ENCODE measurements around the gene SIN3B.

Gene SIN3B

GRCh38 chr19:16859626-16860025 lies 30.4 kb downstream of the SIN3B start:
- no peaks in the 10 kb centered on the region for H3K79me2 ChIP-seq
- TF ChIP-seq, protein P1, sequence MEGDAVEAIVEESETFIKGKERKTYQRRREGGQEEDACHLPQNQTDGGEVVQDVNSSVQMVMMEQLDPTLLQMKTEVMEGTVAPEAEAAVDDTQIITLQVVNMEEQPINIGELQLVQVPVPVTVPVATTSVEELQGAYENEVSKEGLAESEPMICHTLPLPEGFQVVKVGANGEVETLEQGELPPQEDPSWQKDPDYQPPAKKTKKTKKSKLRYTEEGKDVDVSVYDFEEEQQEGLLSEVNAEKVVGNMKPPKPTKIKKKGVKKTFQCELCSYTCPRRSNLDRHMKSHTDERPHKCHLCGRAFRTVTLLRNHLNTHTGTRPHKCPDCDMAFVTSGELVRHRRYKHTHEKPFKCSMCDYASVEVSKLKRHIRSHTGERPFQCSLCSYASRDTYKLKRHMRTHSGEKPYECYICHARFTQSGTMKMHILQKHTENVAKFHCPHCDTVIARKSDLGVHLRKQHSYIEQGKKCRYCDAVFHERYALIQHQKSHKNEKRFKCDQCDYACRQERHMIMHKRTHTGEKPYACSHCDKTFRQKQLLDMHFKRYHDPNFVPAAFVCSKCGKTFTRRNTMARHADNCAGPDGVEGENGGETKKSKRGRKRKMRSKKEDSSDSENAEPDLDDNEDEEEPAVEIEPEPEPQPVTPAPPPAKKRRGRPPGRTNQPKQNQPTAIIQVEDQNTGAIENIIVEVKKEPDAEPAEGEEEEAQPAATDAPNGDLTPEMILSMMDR (IDR thresholded peaks at IDR 0.05) = no peak
- H3K9me3 ChIP-seq (ENCODE audit: control insufficient read depth, low read length) = no peaks in the 10 kb centered on the region
- no peak overlapping the region for H3K27ac ChIP-seq
- no peak overlapping the region for H3K4me2 ChIP-seq (ENCODE audit: low read length)
- H3K4me3 ChIP-seq (ENCODE audit: low read depth, low read length) = no peak overlapping the region
- H2AFZ ChIP-seq = no peak overlapping the region
- no peaks in the 10 kb centered on the region for H3K4me1 ChIP-seq
- no peaks in the 10 kb centered on the region for H3K27me3 ChIP-seq (ENCODE audit: control insufficient read depth, insufficient read depth, low read length)
- H3K36me3 ChIP-seq (ENCODE audit: control insufficient read depth, insufficient read depth, low read length) = no peaks in the 10 kb centered on the region
- H3K9ac ChIP-seq = no peak overlapping the region

DNA sequence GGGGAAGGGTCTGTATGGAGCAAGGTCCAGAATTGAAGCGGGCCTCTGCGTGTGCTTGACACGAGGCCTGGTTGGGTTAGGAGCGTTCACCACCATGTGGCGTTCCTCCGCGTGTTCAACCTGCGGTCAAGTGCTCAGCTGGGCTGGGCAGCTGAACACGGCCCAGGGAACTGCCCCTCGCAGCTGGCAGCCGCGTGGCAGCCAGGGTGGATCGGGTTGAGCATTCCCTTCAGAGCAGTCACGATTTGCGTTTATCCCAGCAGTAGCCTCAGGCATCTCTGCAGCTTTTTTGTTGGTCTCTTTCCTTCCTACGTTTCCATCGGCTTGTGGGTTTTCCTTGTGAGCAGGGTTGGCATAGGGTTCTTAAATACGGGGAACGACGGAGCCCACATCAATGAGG lies 30.9 kb downstream of the SIN3B start:
- Histone ChIP-seq H3K9me3 (ENCODE audit: control insufficient read depth, low read length) (no peaks in the 10 kb centered on the region), H3K4me3 (ENCODE audit: low read depth, low read length) (no peak overlapping the region), H3K4me1 (no peaks in the 10 kb centered on the region), H3K79me2 (no peaks in the 10 kb centered on the region), H3K27me3 (ENCODE audit: control insufficient read depth, insufficient read depth, low read length) (no peaks in the 10 kb centered on the region), H3K27ac (no peak overlapping the region), H2AFZ (no peak overlapping the region), H3K9ac (no peak overlapping the region), H3K4me2 (ENCODE audit: low read length) (no peak overlapping the region), H3K36me3 (ENCODE audit: control insufficient read depth, insufficient read depth, low read length) (no peaks in the 10 kb centered on the region)
- TF ChIP-seq, protein P1 (IDR thresholded peaks at IDR 0.05) = no peak

DNA sequence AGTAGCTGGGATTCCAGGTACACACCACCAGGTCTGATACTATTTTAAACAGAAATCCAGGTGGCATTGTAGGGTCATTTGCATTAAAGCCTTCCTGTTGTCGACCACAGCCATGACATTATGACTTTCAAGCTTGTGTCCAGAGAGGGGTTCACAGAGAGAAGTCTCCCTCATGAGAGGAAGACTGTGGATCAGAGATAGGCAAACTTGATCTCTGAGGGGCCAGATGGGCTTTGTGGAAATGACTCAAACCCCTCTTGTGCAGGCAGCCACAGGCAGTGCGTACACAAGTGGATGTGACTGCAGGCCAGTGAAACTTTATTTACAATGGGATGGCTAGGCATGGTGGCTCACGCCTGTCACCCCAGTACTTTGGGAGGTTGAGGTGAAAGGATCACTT lies 31.8 kb downstream of the SIN3B start:
- Histone ChIP-seq H3K36me3 (ENCODE audit: control insufficient read depth, insufficient read depth, low read length) (no peaks in the 10 kb centered on the region), H3K27me3 (ENCODE audit: control insufficient read depth, insufficient read depth, low read length) (no peaks in the 10 kb centered on the region), H3K27ac (no peak overlapping the region), H3K4me3 (ENCODE audit: low read depth, low read length) (no peak overlapping the region), H3K9me3 (ENCODE audit: control insufficient read depth, low read length) (no peaks in the 10 kb centered on the region), H2AFZ (no peak overlapping the region), H3K4me1 (no peaks in the 10 kb centered on the region), H3K4me2 (ENCODE audit: low read length) (no peak overlapping the region), H3K9ac (no peak overlapping the region), H3K79me2 (no peaks in the 10 kb centered on the region)
- TF ChIP-seq, protein P1 (IDR thresholded peaks at IDR 0.05) = no peak

- Histone ChIP-seq H3K9ac (no peak overlapping the region), H3K36me3 (ENCODE audit: control insufficient read depth, insufficient read depth, low read length) (no peaks in the 10 kb centered on the region), H3K27me3 (ENCODE audit: control insufficient read depth, insufficient read depth, low read length) (no peaks in the 10 kb centered on the region), H2AFZ (no peak overlapping the region), H3K4me1 (no peaks in the 10 kb centered on the region), H3K27ac (no peak overlapping the region), H3K4me2 (ENCODE audit: low read length) (no peak overlapping the region), H3K9me3 (ENCODE audit: control insufficient read depth, low read length) (no peaks in the 10 kb centered on the region), H3K4me3 (ENCODE audit: low read depth, low read length) (no peak overlapping the region), H3K79me2 (peaks cover 1% of the 10 kb centered on the region)
- TF ChIP-seq, protein P1 (IDR thresholded peaks at IDR 0.05) = no peak
Observed at GRCh38 chr19:16861834-16862233, 32.6 kb downstream of the SIN3B start.

DNA sequence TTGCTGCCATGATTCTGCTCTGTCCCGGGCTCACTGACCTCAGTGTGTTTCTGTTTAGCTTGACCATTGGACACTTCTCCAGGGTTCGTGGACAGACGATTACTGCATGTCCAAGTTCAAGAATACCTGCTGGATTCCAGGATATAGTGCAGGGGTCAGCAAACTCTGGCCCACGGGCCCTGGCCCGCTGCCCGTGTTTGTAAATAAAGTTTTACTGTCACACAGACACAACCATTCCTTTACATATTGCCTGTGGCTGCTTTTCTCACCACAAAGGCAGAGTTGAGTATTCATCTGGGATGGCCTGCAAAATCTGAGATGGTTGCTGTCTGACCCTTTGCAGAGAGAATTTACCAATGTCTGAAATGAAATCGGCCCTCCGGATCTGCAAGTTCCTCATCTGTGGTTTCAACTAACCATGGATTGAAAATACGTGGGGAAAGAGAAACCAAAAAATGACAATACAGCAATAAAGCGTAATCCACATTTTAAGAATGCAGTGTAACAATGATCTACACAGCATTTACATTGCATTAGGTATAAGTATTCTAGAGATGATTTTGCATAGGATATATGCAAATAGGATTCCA lies 33.7 kb downstream of the SIN3B start:
- no peak overlapping the region for H3K4me2 ChIP-seq (ENCODE audit: low read length)
- H2AFZ ChIP-seq = no peak overlapping the region
- H3K27me3 ChIP-seq (ENCODE audit: control insufficient read depth, insufficient read depth, low read length) = no peaks in the 10 kb centered on the region
- H3K79me2 ChIP-seq = peaks cover 7% of the 10 kb centered on the region
- no peak overlapping the region for H3K27ac ChIP-seq
- H3K4me1 ChIP-seq = no peaks in the 10 kb centered on the region
- TF ChIP-seq, protein P1 (IDR thresholded peaks at IDR 0.05) = no peak
- H3K36me3 ChIP-seq (ENCODE audit: control insufficient read depth, insufficient read depth, low read length) = no peaks in the 10 kb centered on the region
- H3K4me3 ChIP-seq (ENCODE audit: low read depth, low read length) = no peak overlapping the region
- no peaks in the 10 kb centered on the region for H3K9me3 ChIP-seq (ENCODE audit: control insufficient read depth, low read length)
- no peak overlapping the region for H3K9ac ChIP-seq

Data from parathyroid adenoma (tissue), 2 donors.